Esophagus muscularis mucosa (tissue), 4 donors: ENCODE results near the gene PIP4K2A. TPM values are rescaled to one million over a fixed set of nuclear protein-coding genes. Genes with fewer than 3 reads are reported as not detected.

Experiments
- DNase-seq: peaks from one replicate; pipeline ENCODE4 v3.0.0-alpha.2; 2017; ENCODE audit errors: extremely low spot score
- H3K27ac ChIP-seq, 4 donors: fragments of 200-600 bp; sonication (generic); replicated peaks in 1 of 4; 1 replicate in 3 of 4; 2 replicates in 1 of 4; pipeline ENCODE4 v1.5.1; 2016 to 2019; ENCODE audit warnings: mild to moderate bottlenecking in 1 of 4
- H3K27me3 ChIP-seq, 4 donors: fragments of 200-600 bp; sonication (generic); one replicate each; pipeline versions ENCODE4 v1.5.1 to v1.6.0; 2016 to 2019
- H3K36me3 ChIP-seq, 4 donors: fragments of 200-600 bp; sonication (generic); one replicate each; pipeline ENCODE4 v1.5.1; 2016 to 2019
- H3K4me1 ChIP-seq, 4 donors: fragments of 200-600 bp; sonication (generic); one replicate each; pipeline ENCODE4 v1.5.1; 2016 to 2019
- H3K4me3 ChIP-seq, 4 donors: fragments of 200-600 bp; sonication (generic); 1 replicate in 2 of 4; 2 replicates in 2 of 4; pipeline ENCODE4 v1.5.1; 2016 to 2019; ENCODE audit warnings: mild to moderate bottlenecking in 4 of 4, moderate library complexity in 1 of 4
- H3K9me3 ChIP-seq, 4 donors: fragments of 200-600 bp; sonication (generic); 1 replicate in 3 of 4; 2 replicates in 1 of 4; pipeline ENCODE4 v1.5.1; 2016 to 2019
- EP300 ChIP-seq: sonication (generic); formaldehyde crosslinking; IDR thresholded peaks from one replicate; pipeline ENCODE4 v1.6.1; 2017; ENCODE audit warnings: antibody characterized with exemption
- POLR2A ChIP-seq: fragments of 450-650 bp; IDR thresholded peaks from one replicate; pipeline ENCODE4 v1.6.1; 2017; ENCODE audit warnings: antibody characterized with exemption, moderate library complexity, mild to moderate bottlenecking, low read depth
- POLR2AphosphoS5 ChIP-seq, 2 donors: sonication (generic); formaldehyde crosslinking; IDR thresholded peaks; one replicate each; pipeline ENCODE4 v1.6.1; 2017; ENCODE audit warnings: antibody characterized with exemption in 2 of 2
- WGBS: methylation state at CpG from one replicate; pipeline ENCODE4 v1.1.5; 2018; 5-methylcytosine and 5-hydroxymethylcytosine counted together
- intact Hi-C: fragments of 100-400 bp; cut with DNase I; formaldehyde crosslinking; loops from one replicate; pipeline ENCODE4 v1.15.1; 2023
- total RNA-seq, 4 donors: library from RNA; depleted of rRNA; stranded (reverse); fragments of >200 nt; gene quantifications; one replicate each; pipeline versions ENCODE4 v1.1.0 to v1.2.1, GENCODE V29; 2016
- TF ChIP-seq, protein P1 (sequence below), 3 experiments: fragments of 200-600 bp in 2 of 3; fragments of 450-650 bp in 1 of 3; sonication (generic) in 2 of 3; IDR thresholded peaks; one replicate each; pipeline ENCODE4 v1.5.1; 2017 to 2019; ENCODE audit warnings: antibody characterized with exemption in 3 of 3, mild to moderate bottlenecking in 2 of 3, moderate library complexity in 1 of 3

PIP4K2A gene
- total RNA-seq, 4 donors from 2014 or later, result 26.2 to 34.3 (median 32.5) TPM

DNA sequence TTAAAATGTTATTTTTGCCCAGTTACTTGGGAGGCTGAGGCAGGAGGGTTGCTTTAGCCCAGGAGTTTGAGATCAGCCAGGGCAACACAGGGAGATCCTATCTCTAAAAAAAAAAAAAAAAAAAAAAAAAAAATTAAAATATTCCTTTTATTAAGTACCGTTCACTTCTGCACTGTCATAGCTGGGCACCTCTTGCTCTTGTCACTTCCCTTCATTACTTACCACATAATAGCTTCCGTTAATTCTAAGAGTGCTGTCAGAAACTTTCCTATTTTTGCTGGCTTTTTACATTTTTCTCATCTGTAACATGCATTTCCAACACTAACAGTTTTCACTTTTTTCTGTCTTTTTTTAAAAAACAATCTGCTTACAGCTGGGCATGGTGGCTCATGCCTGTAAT is 132.9 kb downstream of the PIP4K2A start:
- Histone ChIP-seq H3K36me3 (peaks cover 0 to 49% (median 19%) of the 10 kb centered on the region in 4 donors), H3K27ac (no peak overlapping the region), H3K27me3 (no peaks in the 10 kb centered on the region), H3K4me1 (no peaks in the 10 kb centered on the region), H3K9me3 (no peaks in the 10 kb centered on the region), H3K4me3 (no peak overlapping the region)
- WGBS, result 79% methylated on average over 2 of the region's 2 CpGs
- no peak for DNase-seq
- TF ChIP-seq EP300, result no peak
- intact Hi-C loops, result loop anchor here (10.0 kb wide), 2 partner anchors 237 to 403 kb away; partner anchors contain the start of gene SPAG6

DNA sequence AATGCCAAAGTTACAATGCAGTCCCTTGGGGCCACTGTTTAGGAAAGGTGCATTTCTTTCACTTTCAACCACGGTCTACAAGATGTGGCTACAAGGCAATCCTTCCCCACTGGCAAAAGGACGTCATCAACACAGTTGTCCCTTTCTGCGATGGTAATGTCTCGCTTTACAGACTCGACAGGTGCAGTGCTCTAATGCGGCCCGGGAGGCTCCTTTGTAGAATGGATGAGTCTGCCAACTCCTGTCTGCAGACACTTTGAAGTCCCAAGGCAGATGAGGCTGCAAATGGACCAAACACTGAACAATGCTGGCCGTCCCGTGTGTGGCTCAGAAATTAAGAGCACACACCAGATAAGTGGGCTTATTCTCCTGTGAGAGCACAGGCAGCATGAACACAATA is 133.7 kb downstream of the PIP4K2A start:
- H3K4me1 ChIP-seq, result no peaks in the 10 kb centered on the region
- intact Hi-C loops, result loop anchor here (10.0 kb wide), 2 partner anchors 236 to 404 kb away; partner anchors contain the start of gene SPAG6
- H3K27ac ChIP-seq, result no peak overlapping the region
- peaks cover 0 to 56% (median 21%) of the 10 kb centered on the region in 4 donors for H3K36me3 ChIP-seq
- H3K4me3 ChIP-seq, result no peak overlapping the region
- TF ChIP-seq, protein P1, sequence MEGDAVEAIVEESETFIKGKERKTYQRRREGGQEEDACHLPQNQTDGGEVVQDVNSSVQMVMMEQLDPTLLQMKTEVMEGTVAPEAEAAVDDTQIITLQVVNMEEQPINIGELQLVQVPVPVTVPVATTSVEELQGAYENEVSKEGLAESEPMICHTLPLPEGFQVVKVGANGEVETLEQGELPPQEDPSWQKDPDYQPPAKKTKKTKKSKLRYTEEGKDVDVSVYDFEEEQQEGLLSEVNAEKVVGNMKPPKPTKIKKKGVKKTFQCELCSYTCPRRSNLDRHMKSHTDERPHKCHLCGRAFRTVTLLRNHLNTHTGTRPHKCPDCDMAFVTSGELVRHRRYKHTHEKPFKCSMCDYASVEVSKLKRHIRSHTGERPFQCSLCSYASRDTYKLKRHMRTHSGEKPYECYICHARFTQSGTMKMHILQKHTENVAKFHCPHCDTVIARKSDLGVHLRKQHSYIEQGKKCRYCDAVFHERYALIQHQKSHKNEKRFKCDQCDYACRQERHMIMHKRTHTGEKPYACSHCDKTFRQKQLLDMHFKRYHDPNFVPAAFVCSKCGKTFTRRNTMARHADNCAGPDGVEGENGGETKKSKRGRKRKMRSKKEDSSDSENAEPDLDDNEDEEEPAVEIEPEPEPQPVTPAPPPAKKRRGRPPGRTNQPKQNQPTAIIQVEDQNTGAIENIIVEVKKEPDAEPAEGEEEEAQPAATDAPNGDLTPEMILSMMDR (IDR thresholded peaks at IDR 0.05), result no peak
- TF ChIP-seq POLR2A (no peak), POLR2AphosphoS5 (IDR thresholded peaks at IDR 0.05) (no peak)
- no peak for DNase-seq
- H3K27me3 ChIP-seq, result no peaks in the 10 kb centered on the region
- WGBS, result 89% methylated on average over 7 of the region's 9 CpGs
- no peaks in the 10 kb centered on the region for H3K9me3 ChIP-seq

GRCh38 chr10:22579826-22580225 is 134.6 kb downstream of the PIP4K2A start:
- Histone ChIP-seq H3K4me1 (no peaks in the 10 kb centered on the region), H3K9me3 (no peaks in the 10 kb centered on the region), H3K27me3 (no peaks in the 10 kb centered on the region), H3K4me3 (no peak overlapping the region), H3K36me3 (peaks cover 0 to 61% (median 21%) of the 10 kb centered on the region in 4 donors), H3K27ac (no peak overlapping the region)
- WGBS, result 91% methylated on average over 7 of the region's 7 CpGs
- TF ChIP-seq POLR2A, result no peak
- TF ChIP-seq POLR2AphosphoS5 (IDR thresholded peaks at IDR 0.05), result no peak
- TF ChIP-seq, protein P1 (IDR thresholded peaks at IDR 0.05), result no peak
- TF ChIP-seq EP300, result no peak
- intact Hi-C loops, result loop anchor here (10.0 kb wide), 2 partner anchors 235 to 405 kb away; partner anchors contain the start of gene SPAG6
- DNase-seq, result no peak

- no peaks in the 10 kb centered on the region for H3K9me3 ChIP-seq
- peaks cover 0 to 2% (median 0%) of the 10 kb centered on the region in 4 donors for H3K4me1 ChIP-seq
- no peak for DNase-seq
- 70% methylated on average over 7 of the region's 7 CpGs for WGBS
- no peak overlapping the region for H3K4me3 ChIP-seq
- no peak for TF ChIP-seq POLR2AphosphoS5 (IDR thresholded peaks at IDR 0.05)
- TF ChIP-seq, protein P1 (IDR thresholded peaks at IDR 0.05), result peak in 2 of 3 experiments; percentile 34 to 37
- TF ChIP-seq EP300, result no peak
- H3K27ac ChIP-seq, result no peak overlapping the region
- H3K36me3 ChIP-seq, result peaks cover 0 to 54% (median 17%) of the 10 kb centered on the region in 4 donors
- no peaks in the 10 kb centered on the region for H3K27me3 ChIP-seq
- intact Hi-C loops, result no loop called here
Observed at GRCh38 chr10:22573820-22574569, 140.4 kb downstream of the PIP4K2A start.

DNA sequence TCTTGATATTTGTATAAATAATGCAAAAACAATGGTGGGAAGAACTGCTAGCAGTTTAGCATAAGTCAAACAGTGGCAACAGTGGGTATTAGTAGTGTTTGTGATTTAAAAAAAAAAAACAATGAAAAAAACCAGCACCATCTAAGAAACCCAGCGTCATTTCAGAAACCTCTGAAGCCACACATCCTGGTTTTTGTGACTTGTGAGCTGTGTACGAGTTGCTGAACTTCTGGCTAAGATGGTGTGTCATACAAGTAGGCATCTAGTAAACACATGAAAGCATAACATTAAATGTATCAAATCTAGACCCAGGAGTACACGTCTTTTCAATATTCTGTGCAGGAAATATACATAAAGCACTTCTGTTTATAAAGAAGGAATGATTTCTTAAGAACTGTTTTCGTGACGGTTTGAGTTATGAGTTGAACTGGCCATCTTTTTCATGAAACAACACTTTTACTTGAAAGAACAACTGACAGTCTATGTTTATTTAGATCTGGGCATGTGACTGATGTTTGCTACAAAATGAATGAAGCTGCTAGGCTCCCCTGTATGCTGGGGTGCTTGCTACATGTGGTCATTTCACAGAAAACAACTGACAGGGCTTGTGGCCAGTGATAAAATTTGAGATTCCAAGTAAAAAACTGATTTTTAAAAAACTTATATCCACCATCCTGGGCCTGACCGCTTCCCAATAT is 143.5 kb downstream of the PIP4K2A start:
- peaks cover 0 to 44% (median 21%) of the 10 kb centered on the region in 4 donors for H3K36me3 ChIP-seq
- peaks cover 0 to 2% (median 0%) of the 10 kb centered on the region in 4 donors for H3K4me1 ChIP-seq
- intact Hi-C loops, result no loop called here
- WGBS, result 77% methylated on average over 6 of the region's 6 CpGs
- H3K27ac ChIP-seq, result no peak overlapping the region
- H3K9me3 ChIP-seq, result no peaks in the 10 kb centered on the region
- no peaks in the 10 kb centered on the region for H3K27me3 ChIP-seq
- no peak for TF ChIP-seq EP300
- TF ChIP-seq POLR2A, result no peak
- TF ChIP-seq POLR2AphosphoS5 (IDR thresholded peaks at IDR 0.05), result no peak
- TF ChIP-seq, protein P1 (IDR thresholded peaks at IDR 0.05), result no peak
- peak; percentile 17 for DNase-seq
- no peak overlapping the region for H3K4me3 ChIP-seq
